HEK293T (cell line): ENCODE measurements around the gene NOXA1.

Source experiments
- CTCF ChIA-PET: fragments of 350-600 bp; formaldehyde crosslinking; extraction: SDS; loops from one replicate; lab custom pipeline; 2021; ENCODE audit warnings: antibody characterized with exemption, inconsistent platforms; lab: Yijun Ruan, JAX
- POLR2A ChIA-PET: fragments of 350-600 bp; formaldehyde crosslinking; extraction: SDS; loops from one replicate; lab custom pipeline; 2020; ENCODE audit warnings: antibody characterized with exemption, inconsistent platforms; lab: Yijun Ruan, JAX
- DNase-seq: peaks from one replicate; pipeline ENCODE4 v3.0.0; 2012; ENCODE audit warnings: mixed read lengths; ENCODE audit errors: extremely low spot score
- ARNT ChIP-seq: fragments of 450-650 bp; IDR thresholded peaks from 2 replicates; pipeline ENCODE4 v1.6.1; 2017; ENCODE audit warnings: mild to moderate bottlenecking
- BHLHE40 ChIP-seq: fragments of 450-650 bp; IDR thresholded peaks from 2 replicates; pipeline ENCODE4 v1.6.1; 2016; ENCODE audit warnings: mild to moderate bottlenecking, moderate library complexity, borderline replicate concordance
- CTBP1 ChIP-seq: fragments of 450-650 bp; IDR thresholded peaks from 2 replicates; pipeline ENCODE4 v1.6.1; 2016; ENCODE audit warnings: borderline replicate concordance
- ELF4 ChIP-seq: fragments of 450-650 bp; IDR thresholded peaks from 2 replicates; pipeline ENCODE4 v1.6.1; 2017; ENCODE audit warnings: antibody characterized with exemption
- FOXA1 ChIP-seq: fragments of 450-650 bp; IDR thresholded peaks from 2 replicates; pipeline ENCODE4 v1.6.1; 2016; ENCODE audit warnings: mild to moderate bottlenecking
- FOXK2 ChIP-seq: fragments of 450-650 bp; IDR thresholded peaks from 2 replicates; pipeline ENCODE4 v1.6.1; 2016; ENCODE audit warnings: mild to moderate bottlenecking
- FOXM1 ChIP-seq: fragments of 450-650 bp; IDR thresholded peaks from 2 replicates; pipeline ENCODE4 v1.6.1; 2017; ENCODE audit warnings: mild to moderate bottlenecking, borderline replicate concordance
- HDGF ChIP-seq: fragments of 450-650 bp; IDR thresholded peaks from 2 replicates; pipeline ENCODE4 v1.6.1; 2017; ENCODE audit warnings: antibody characterized with exemption, borderline replicate concordance
- L3MBTL2 ChIP-seq: fragments of 450-650 bp; conservative IDR thresholded peaks from 2 replicates; pipeline ENCODE4 v1.6.1; 2016; ENCODE audit warnings: mild to moderate bottlenecking
- LEF1 ChIP-seq: fragments of 450-650 bp; IDR thresholded peaks from 2 replicates; pipeline ENCODE4 v1.6.1; 2017; ENCODE audit warnings: mild to moderate bottlenecking, borderline replicate concordance
- NFRKB ChIP-seq: fragments of 450-650 bp; IDR thresholded peaks from 2 replicates; pipeline ENCODE4 v1.6.1; 2016; ENCODE audit warnings: mild to moderate bottlenecking, moderate library complexity
- PKNOX1 ChIP-seq: fragments of 450-650 bp; IDR thresholded peaks from 2 replicates; pipeline ENCODE4 v1.6.1; 2016
- SP1 ChIP-seq: fragments of 450-650 bp; IDR thresholded peaks from 2 replicates; pipeline ENCODE4 v1.6.1; 2017
- SUZ12 ChIP-seq: fragments of 450-650 bp; IDR thresholded peaks from 2 replicates; pipeline ENCODE4 v1.6.1; 2016; ENCODE audit warnings: mild to moderate bottlenecking
- TARDBP ChIP-seq: fragments of 450-650 bp; IDR thresholded peaks from 2 replicates; pipeline ENCODE4 v1.6.1; 2016
- ZNF384 ChIP-seq: fragments of 450-650 bp; IDR thresholded peaks from 2 replicates; pipeline ENCODE4 v1.6.1; 2016

NOXA1 gene

DNA sequence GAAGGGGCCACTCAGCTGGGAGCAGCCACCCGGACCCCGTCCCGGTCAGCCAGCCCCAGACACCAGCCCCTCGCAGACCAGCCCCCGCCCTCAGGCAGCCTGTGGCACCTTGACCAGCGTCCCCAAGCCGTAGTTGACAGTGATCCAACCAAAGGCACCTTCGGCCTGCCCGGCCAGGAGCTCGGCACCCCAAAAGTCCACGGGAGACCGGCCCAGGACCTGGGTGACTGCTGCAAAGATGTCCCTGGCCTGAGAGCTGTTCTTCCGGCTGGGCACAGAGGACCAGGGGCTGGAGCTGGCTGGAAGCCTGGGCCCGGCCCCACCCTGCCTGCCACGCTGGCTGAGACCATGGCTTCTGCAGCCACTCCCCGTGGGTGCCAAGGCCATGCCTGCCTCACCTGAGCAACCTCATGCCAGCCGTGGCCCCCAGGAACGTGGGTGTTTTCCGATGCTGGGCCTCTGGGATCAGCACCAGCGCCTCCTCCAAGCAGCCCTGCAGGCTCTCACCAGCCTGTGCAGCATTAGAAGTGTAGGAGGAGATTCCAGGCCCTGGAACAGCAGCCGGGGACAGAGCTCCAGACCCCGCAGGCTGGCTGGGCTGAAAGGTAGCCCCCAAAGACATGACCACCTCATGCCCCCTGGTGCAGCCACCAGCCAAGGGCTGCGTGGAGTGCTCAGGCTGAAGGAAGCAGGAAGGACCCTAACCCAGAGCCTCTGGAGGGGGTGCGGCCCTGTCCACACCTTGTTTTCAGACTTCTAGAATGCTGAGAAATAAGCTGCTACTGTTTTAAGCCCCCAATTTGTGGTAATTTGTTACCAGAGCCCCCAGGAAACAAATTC is 13.8 kb downstream of the NOXA1 start:
- ChIA-PET CTCF (no interaction called here), POLR2A (interaction anchor here (1.1 kb wide), 1 partner anchor 14 kb away, joined by 4 read pairs; the partner anchor contains the start of genes EXD3 and NOXA1)
- DNase-seq, result no peak
- no peak for TF ChIP-seq SUZ12
- no peak for TF ChIP-seq ARNT
- TF ChIP-seq L3MBTL2, result no peak
- no peak for TF ChIP-seq ELF4
- no peak for TF ChIP-seq ZNF384
- no peak for TF ChIP-seq TARDBP
- no peak for TF ChIP-seq FOXM1
- TF ChIP-seq HDGF, result no peak
- no peak for TF ChIP-seq BHLHE40
- TF ChIP-seq CTBP1, result no peak
- TF ChIP-seq FOXK2, result no peak
- TF ChIP-seq LEF1, result no peak
- no peak for TF ChIP-seq NFRKB
- TF ChIP-seq SP1, result no peak
- no peak for TF ChIP-seq PKNOX1
- no peak for TF ChIP-seq FOXA1

- POLR2A ChIA-PET, result interaction anchor here (1.1 kb wide), 1 partner anchor 15 kb away, joined by 4 read pairs; the partner anchor contains the start of genes EXD3 and NOXA1
- CTCF ChIA-PET, result no interaction called here
- DNase-seq, result no peak
Measured at GRCh38 chr9:137437691-137438590, 14.7 kb downstream of the NOXA1 start.

DNA sequence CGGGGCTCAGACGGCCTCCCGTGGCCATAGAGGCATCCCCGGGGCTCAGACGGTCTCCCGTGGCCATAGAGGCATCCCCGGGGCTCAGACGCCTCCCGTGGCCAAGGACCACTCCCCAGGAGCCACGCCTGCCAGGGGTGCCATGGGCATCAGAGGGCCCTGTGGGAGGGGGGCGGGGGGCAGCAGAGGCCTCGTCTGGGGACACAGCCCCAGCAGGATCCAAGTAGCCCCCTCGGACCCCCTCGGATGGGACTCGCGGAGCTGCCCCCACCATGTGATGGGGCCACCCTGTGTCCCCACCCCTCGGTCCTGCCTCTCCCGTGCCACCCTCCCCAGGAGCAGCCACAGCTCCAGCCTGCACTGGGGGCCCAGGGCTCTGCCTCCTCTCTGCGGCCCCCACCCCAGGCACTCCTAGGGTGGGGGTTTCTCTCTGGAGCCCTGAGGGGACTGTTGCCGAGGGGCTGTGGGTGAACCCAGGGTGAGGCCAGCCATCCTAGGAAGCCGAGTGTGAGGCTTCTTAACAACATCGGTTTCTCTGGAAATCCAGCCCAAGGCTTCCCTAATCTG is 15.5 kb downstream of the NOXA1 start:
- POLR2A ChIA-PET, result interaction anchor here (0.9 kb wide), 1 partner anchor 16 kb away, joined by 3 read pairs; the partner anchor contains the start of genes EXD3 and NOXA1
- TF ChIP-seq LEF1 (no peak), L3MBTL2 (no peak), BHLHE40 (no peak), ZNF384 (no peak), SP1 (no peak), FOXK2 (no peak), CTBP1 (no peak)
- DNase-seq, result no peak
- CTCF ChIA-PET, result no interaction called here

More at GRCh38 chr9:137437691-137438590, 14.7 kb downstream of the NOXA1 start:
- no peak for TF ChIP-seq TARDBP
- no peak for TF ChIP-seq SUZ12
- no peak for TF ChIP-seq FOXA1
- TF ChIP-seq SP1, result no peak
- TF ChIP-seq BHLHE40, result no peak
- no peak for TF ChIP-seq PKNOX1
- no peak for TF ChIP-seq HDGF
- no peak for TF ChIP-seq ARNT
- TF ChIP-seq CTBP1, result no peak
- TF ChIP-seq FOXM1, result no peak
- no peak for TF ChIP-seq ZNF384
- TF ChIP-seq L3MBTL2, result no peak
- no peak for TF ChIP-seq LEF1
- TF ChIP-seq FOXK2, result no peak
- TF ChIP-seq NFRKB, result no peak
- TF ChIP-seq ELF4, result no peak

- POLR2A ChIA-PET, result interaction anchor here (0.9 kb wide), 1 partner anchor 16 kb away, joined by 3 read pairs; the partner anchor contains the start of genes EXD3 and NOXA1
- DNase-seq, result no peak
- CTCF ChIA-PET, result no interaction called here
- TF ChIP-seq L3MBTL2 (no peak), SP1 (no peak), FOXK2 (no peak), BHLHE40 (no peak), SUZ12 (no peak), CTBP1 (no peak), ELF4 (no peak), LEF1 (no peak), FOXA1 (no peak), NFRKB (no peak), FOXM1 (no peak), HDGF (no peak), PKNOX1 (no peak), ARNT (no peak), TARDBP (no peak), ZNF384 (no peak)
Measured at GRCh38 chr9:137439158-137439714, 16.0 kb downstream of the NOXA1 start.
